Type B pancreatic cell (in vitro differentiated cells): ENCODE results near the gene DHX57. TPM values are rescaled to one million over a fixed set of nuclear protein-coding genes. Genes with fewer than 3 reads are reported as not detected.
A peak's percentile ranks its signal among the peaks of the same experiment; 100 is the strongest.
"Not testable (repeated sequence)": the region's sequence is repeated elsewhere in the genome, so short reads cannot be mapped to it uniquely, and the experiment has no call there.

Source experiments
- DNase-seq: peaks from one replicate; pipeline ENCODE4 v3.0.0; 2021; ENCODE audit warnings: mixed read lengths; ENCODE audit not compliant: unreplicated experiment; ENCODE audit errors: extremely low spot score
- H3K27ac Mint-ChIP-seq: 2 replicates; pipeline ENCODE4 v1.8.0; 2021; ENCODE audit warnings: mild to moderate bottlenecking, mixed read lengths
- H3K27me3 Mint-ChIP-seq: 2 replicates; pipeline ENCODE4 v1.8.0; 2021; ENCODE audit warnings: mixed read lengths
- H3K36me3 Mint-ChIP-seq: 2 replicates; pipeline ENCODE4 v1.8.0; 2021; ENCODE audit warnings: mixed read lengths
- H3K4me1 Mint-ChIP-seq: one replicate; pipeline ENCODE4 v1.8.0; 2021; ENCODE audit warnings: mixed read lengths; ENCODE audit not compliant: unreplicated experiment
- H3K4me3 Mint-ChIP-seq: 2 replicates; pipeline ENCODE4 v1.8.0; 2021; ENCODE audit warnings: mild to moderate bottlenecking, mixed read lengths
- H3K9me3 Mint-ChIP-seq: 2 replicates; pipeline ENCODE4 v1.8.0; 2021; ENCODE audit warnings: mixed read lengths
- CTCF ChIP-seq: fragments of 200-600 bp; sonication (generic); conservative IDR thresholded peaks from 2 replicates; pipeline ENCODE4 v1.5.0; 2021; ENCODE audit warnings: antibody characterized with exemption, mild to moderate bottlenecking
- total RNA-seq: library from RNA; stranded (reverse); gene quantifications from 2 replicates; pipeline ENCODE4 v1.2.1, GENCODE V29; 2021; ENCODE audit warnings: low replicate concordance

DHX57 gene
- total RNA-seq, 1 donor from 2014 or later: 28.1 TPM

GRCh38 chr2:38763728-38764127 is 112.0 kb downstream of the DHX57 start:
- Mint-ChIP-seq H3K9me3 (no peaks in the 10 kb centered on the region), H3K27ac (no peak overlapping the region), H3K36me3 (no peaks in the 10 kb centered on the region), H3K4me3 (no peak overlapping the region), H3K4me1 (no peaks in the 10 kb centered on the region), H3K27me3 (no peaks in the 10 kb centered on the region)
- TF ChIP-seq CTCF: no peak
- DNase-seq: no peak

GRCh38 chr2:38763228-38763627 is 112.5 kb downstream of the DHX57 start:
- H3K27me3 Mint-ChIP-seq: no peaks in the 10 kb centered on the region
- no peak overlapping the region for H3K27ac Mint-ChIP-seq
- no peaks in the 10 kb centered on the region for H3K4me1 Mint-ChIP-seq
- no peaks in the 10 kb centered on the region for H3K9me3 Mint-ChIP-seq
- TF ChIP-seq CTCF: no peak
- H3K4me3 Mint-ChIP-seq: no peak overlapping the region
- H3K36me3 Mint-ChIP-seq: no peaks in the 10 kb centered on the region
- no peak for DNase-seq

GRCh38 chr2:38755891-38756290 is 119.8 kb downstream of the DHX57 start:
- not testable (repeated sequence) for H3K27me3 Mint-ChIP-seq, H3K4me1 Mint-ChIP-seq, H3K9me3 Mint-ChIP-seq

GRCh38 chr2:38754506-38754905 is 121.2 kb downstream of the DHX57 start:
- no peak for DNase-seq
- peaks cover 4% of the 10 kb centered on the region for H3K27me3 Mint-ChIP-seq
- no peak overlapping the region for H3K4me3 Mint-ChIP-seq
- peaks cover 13% of the 10 kb centered on the region for H3K36me3 Mint-ChIP-seq
- H3K4me1 Mint-ChIP-seq: peaks cover 12% of the 10 kb centered on the region
- H3K27ac Mint-ChIP-seq: no peak overlapping the region
- TF ChIP-seq CTCF: no peak
- no peaks in the 10 kb centered on the region for H3K9me3 Mint-ChIP-seq

More at GRCh38 chr2:38755891-38756290, 119.8 kb downstream of the DHX57 start:
- not testable (repeated sequence) for H3K27ac Mint-ChIP-seq, H3K36me3 Mint-ChIP-seq, H3K4me3 Mint-ChIP-seq, DNase-seq

- Mint-ChIP-seq H3K4me3 (no peak overlapping the region), H3K4me1 (peaks cover 16% of the 10 kb centered on the region)
- no peak for TF ChIP-seq CTCF
These were observed 121.7 kb downstream of the DHX57 start for GRCh38 chr2:38754049-38754448.

GRCh38 chr2:38751596-38752410 is 123.9 kb downstream of the DHX57 start:
- Mint-ChIP-seq H3K27ac (peak overlapping the region; percentile 99), H3K9me3 (no peaks in the 10 kb centered on the region), H3K4me3 (peak overlapping the region; percentile 100), H3K36me3 (peaks cover 38% of the 10 kb centered on the region), H3K4me1 (peaks cover 34% of the 10 kb centered on the region), H3K27me3 (peaks cover 4% of the 10 kb centered on the region)
- TF ChIP-seq CTCF: no peak
- DNase-seq: no peak

More at GRCh38 chr2:38754049-38754448, 121.7 kb downstream of the DHX57 start:
- Mint-ChIP-seq H3K27me3 (peaks cover 4% of the 10 kb centered on the region), H3K9me3 (no peaks in the 10 kb centered on the region), H3K36me3 (peaks cover 18% of the 10 kb centered on the region), H3K27ac (no peak overlapping the region)
- DNase-seq: no peak
